GM23248 (cell line): ENCODE data around the gene ADARB1. TPM values are rescaled to one million over a fixed set of nuclear protein-coding genes. Genes with fewer than 3 reads are reported as not detected.
A peak's percentile ranks its signal among the peaks of the same experiment; 100 is the strongest.

Experiments used
- DNase-seq: peaks from one replicate; pipeline ENCODE4 v3.0.0-alpha.2; 2015
- H2AFZ ChIP-seq: fragments of 200-600 bp; sonication (generic); 2 replicates; pipeline ENCODE4 v1.6.1; 2016; ENCODE audit warnings: antibody characterized with exemption
- H3F3A ChIP-seq: fragments of 200-600 bp; sonication (generic); 2 replicates; pipeline ENCODE4 v1.6.1; 2016; ENCODE audit warnings: mild to moderate bottlenecking, antibody characterized with exemption, mixed run types; ENCODE audit not compliant: insufficient read depth
- H3K27ac ChIP-seq: fragments of 200-600 bp; sonication (generic); 2 replicates; pipeline ENCODE4 v1.5.1; 2016; ENCODE audit warnings: mild to moderate bottlenecking
- H3K27me3 ChIP-seq: fragments of 200-600 bp; sonication (generic); replicated peaks from 2 replicates; pipeline ENCODE4 v1.6.1; 2016; ENCODE audit warnings: mild to moderate bottlenecking; ENCODE audit not compliant: insufficient read depth
- H3K36me3 ChIP-seq: fragments of 200-600 bp; sonication (generic); 2 replicates; pipeline ENCODE4 v1.6.1; 2016; ENCODE audit warnings: low read depth, mild to moderate bottlenecking
- H3K4me1 ChIP-seq: fragments of 200-600 bp; sonication (generic); 2 replicates; pipeline ENCODE4 v1.6.1; 2016; ENCODE audit warnings: mild to moderate bottlenecking; ENCODE audit not compliant: insufficient read depth
- H3K4me2 ChIP-seq: fragments of 200-600 bp; sonication (generic); one replicate; pipeline ENCODE4 v1.6.1; 2016; ENCODE audit warnings: mild to moderate bottlenecking; ENCODE audit not compliant: unreplicated experiment
- H3K4me3 ChIP-seq: fragments of 200-600 bp; sonication (generic); 2 replicates; pipeline ENCODE4 v1.5.1; 2016; ENCODE audit warnings: mild to moderate bottlenecking
- H3K79me2 ChIP-seq: fragments of 200-600 bp; sonication (generic); 2 replicates; pipeline ENCODE4 v1.6.1; 2016; ENCODE audit warnings: mild to moderate bottlenecking; ENCODE audit not compliant: insufficient read depth
- H3K9ac ChIP-seq: fragments of 200-600 bp; sonication (generic); 2 replicates; pipeline ENCODE4 v1.6.1; 2016; ENCODE audit warnings: mild to moderate bottlenecking
- H3K9me2 ChIP-seq: fragments of 200-600 bp; sonication (generic); 2 replicates; pipeline ENCODE4 v1.6.1; 2016; ENCODE audit warnings: mixed run types, mild to moderate bottlenecking, moderate library complexity; ENCODE audit not compliant: insufficient read depth
- H3K9me3 ChIP-seq: fragments of 200-600 bp; sonication (generic); one replicate; pipeline ENCODE4 v1.6.1; 2017; ENCODE audit warnings: low read depth
- H4K20me1 ChIP-seq: fragments of 200-600 bp; sonication (generic); 2 replicates; pipeline ENCODE4 v1.6.0; 2016; ENCODE audit not compliant: insufficient read depth
- EZH2 ChIP-seq: fragments of 200-600 bp; sonication (generic); IDR thresholded peaks from 2 replicates; pipeline ENCODE4 v1.6.1; 2018; ENCODE audit warnings: antibody characterized with exemption, mild to moderate bottlenecking; ENCODE audit not compliant: insufficient read depth, poor library complexity, severe bottlenecking
- EZH2phosphoT487 ChIP-seq: fragments of 200-600 bp; sonication (generic); IDR thresholded peaks from 2 replicates; pipeline ENCODE4 v1.6.1; 2018; ENCODE audit warnings: antibody characterized with exemption, moderate library complexity, mild to moderate bottlenecking, low read depth; ENCODE audit not compliant: insufficient read depth
- WGBS, 2 experiments: methylation state at CpG; one replicate each; pipeline ENCODE4 v1.1.6; 2015 to 2017; ENCODE audit warnings: low lambda C conversion rate in 2 of 2, low coverage in 1 of 2; ENCODE audit errors: missing lambda C conversion rate in 2 of 2; 5-methylcytosine and 5-hydroxymethylcytosine counted together
- in situ Hi-C: fragments of 300-500 bp; cut with MboI; formaldehyde crosslinking; loops from 2 replicates; pipeline ENCODE4 v1.15.0; 2020
- polyA plus RNA-seq: library from polyadenylated mRNA; unstranded; fragments of >200 nt; fragmentation: Nextera tagmentation; extraction: Ambion mirVana; gene quantifications from 2 replicates; pipeline ENCODE4 v1.2.1, GENCODE V29; 2016
- total RNA-seq: library from RNA; depleted of rRNA; stranded (reverse); fragments of >200 nt; shearing (Covaris generic); gene quantifications from 2 replicates; pipeline ENCODE4 v1.2.3, GENCODE V29; 2014

The ADARB1 gene
- total and polyA plus RNA-seq, 2 experiments from 2014 or later: 16.3 to 17.4 TPM

DNA sequence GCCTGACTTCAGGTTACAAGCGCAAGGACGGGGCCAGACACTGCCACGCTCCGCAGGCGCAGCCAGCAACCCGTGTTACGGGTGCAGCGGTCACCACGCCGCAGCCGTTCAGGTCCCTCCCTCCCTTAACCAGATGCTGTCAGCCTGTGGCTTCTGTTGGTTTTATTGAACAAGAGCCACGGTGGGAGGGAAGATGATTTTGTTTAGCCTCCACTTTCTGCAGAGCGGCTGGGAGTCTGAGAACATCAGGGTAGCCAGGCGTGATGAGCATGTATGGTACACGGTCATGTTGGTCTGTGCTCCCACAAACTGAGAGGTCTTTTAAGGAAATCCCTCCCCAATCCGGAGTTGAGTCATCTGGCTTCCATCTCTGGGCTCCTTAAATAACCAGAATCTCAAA lies 18.5 kb upstream of the ADARB1 start:
- Histone ChIP-seq H3K4me2 (peak overlapping the region; percentile 74), H3K27ac (peak overlapping the region; percentile 41)

DNA sequence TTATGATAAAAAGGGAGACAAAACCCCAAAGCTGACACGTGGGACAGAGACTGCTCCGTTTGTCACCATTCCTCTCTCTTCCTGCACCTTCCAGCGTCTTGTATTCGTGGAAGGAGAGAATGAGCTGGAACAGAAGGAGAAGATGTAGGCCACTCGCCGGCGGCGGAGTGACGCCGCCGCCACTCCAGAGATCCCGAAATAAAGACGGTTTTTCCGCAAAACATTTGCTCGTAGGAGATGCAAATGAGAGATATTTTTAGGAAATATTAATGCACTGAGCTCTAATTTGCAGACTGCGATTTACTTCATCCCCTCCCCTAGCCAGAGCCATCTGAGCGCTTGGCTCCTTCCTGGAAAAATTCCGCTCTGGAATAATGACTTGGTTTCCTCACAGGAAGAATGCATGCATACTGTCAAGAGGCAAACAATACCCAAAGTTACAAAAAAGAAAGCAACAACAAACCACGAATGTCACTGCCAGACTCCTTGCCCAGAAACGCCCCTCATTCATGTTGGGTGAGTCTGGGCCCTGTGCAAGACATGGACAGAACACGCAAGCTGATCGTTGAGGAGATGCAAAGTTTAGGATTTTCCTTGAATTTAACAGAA lies 18.0 kb upstream of the ADARB1 start:
- Histone ChIP-seq H3K79me2 (no peaks in the 10 kb centered on the region), H3K36me3 (no peaks in the 10 kb centered on the region), H3F3A (0 out of 2 replicates have a peak, but pooled peaks cover 10% of the 10 kb centered on the region), H3K9me3 (no peaks in the 10 kb centered on the region), H3K4me3 (peak overlapping the region; percentile 49), H2AFZ (peak overlapping the region; percentile 78), H3K9ac (peak overlapping the region; percentile 57), H3K4me1 (peaks cover 17% of the 10 kb centered on the region), H3K27ac (peak overlapping the region; percentile 41), H4K20me1 (no peaks in the 10 kb centered on the region), H3K27me3 (no peaks in the 10 kb centered on the region), H3K4me2 (peak overlapping the region; percentile 74), H3K9me2 (no peaks in the 10 kb centered on the region)
- WGBS, 2 experiments: 30 to 34% methylated on average over 22 of the region's 22 CpGs
- in situ Hi-C loops: no loop called here
- TF ChIP-seq EZH2 (no peak), EZH2phosphoT487 (no peak)
- no peak for DNase-seq

More for the DNA sequence above, 18.5 kb upstream of the ADARB1 start:
- Histone ChIP-seq H3K9me3 (no peaks in the 10 kb centered on the region), H3K9ac (peak overlapping the region; percentile 57), H3K9me2 (no peaks in the 10 kb centered on the region), H4K20me1 (no peaks in the 10 kb centered on the region), H3K36me3 (no peaks in the 10 kb centered on the region), H3K79me2 (no peaks in the 10 kb centered on the region), H3K27me3 (no peaks in the 10 kb centered on the region), H3F3A (0 out of 2 replicates have a peak, but pooled peaks cover 10% of the 10 kb centered on the region), H3K4me3 (peak overlapping the region; percentile 49), H2AFZ (peak overlapping the region; percentile 78), H3K4me1 (peaks cover 22% of the 10 kb centered on the region)
- TF ChIP-seq EZH2phosphoT487: no peak
- TF ChIP-seq EZH2: no peak
- WGBS, 2 experiments: 4 to 8% methylated on average over 16 of the region's 16 CpGs
- in situ Hi-C loops: no loop called here
- peak; percentile 81 for DNase-seq

DNA sequence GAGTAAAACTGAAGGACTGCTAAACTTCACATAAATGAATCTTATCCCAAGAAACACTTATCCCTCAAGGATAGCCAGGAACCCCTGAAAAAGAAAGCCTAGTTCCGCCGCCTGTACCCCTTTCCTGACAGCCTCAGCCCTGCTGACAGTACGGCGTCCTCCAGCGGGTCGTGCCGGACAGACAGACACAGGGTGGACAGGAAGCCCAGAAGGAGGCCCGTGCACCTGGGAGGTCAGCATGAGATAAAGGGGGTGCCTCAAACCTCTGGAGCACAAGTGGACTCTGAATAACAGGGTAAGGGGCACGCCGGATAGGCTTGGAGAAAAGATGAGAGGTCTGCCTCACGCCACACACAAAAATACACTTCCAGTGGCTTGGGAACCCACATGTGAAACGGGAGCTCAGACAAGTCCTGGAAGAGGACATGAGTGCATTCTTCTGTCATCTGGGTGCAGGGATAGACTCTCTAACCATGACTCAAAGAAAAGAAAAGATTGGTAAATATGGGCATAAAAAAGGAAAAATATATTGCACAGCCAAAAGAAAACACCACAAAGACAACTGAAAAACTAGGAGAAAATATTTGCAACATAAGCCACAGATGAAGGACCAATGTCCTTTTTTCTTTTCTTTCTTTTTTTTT lies 17.3 kb upstream of the ADARB1 start:
- Histone ChIP-seq H3K27me3 (no peaks in the 10 kb centered on the region), H3K9me3 (no peaks in the 10 kb centered on the region), H3F3A (0 out of 2 replicates have a peak, but pooled peaks cover 10% of the 10 kb centered on the region), H2AFZ (no peak overlapping the region), H3K79me2 (no peaks in the 10 kb centered on the region), H3K4me2 (no peak overlapping the region), H3K36me3 (no peaks in the 10 kb centered on the region), H3K9me2 (no peaks in the 10 kb centered on the region), H3K4me1 (peaks cover 14% of the 10 kb centered on the region), H4K20me1 (no peaks in the 10 kb centered on the region), H3K27ac (no peak overlapping the region), H3K9ac (no peak overlapping the region), H3K4me3 (no peak overlapping the region)
- DNase-seq: peak; percentile 34
- TF ChIP-seq EZH2phosphoT487: no peak
- no peak for TF ChIP-seq EZH2
- in situ Hi-C loops: no loop called here
- 75 to 82% methylated on average over 12 of the region's 12 CpGs for WGBS, 2 experiments

DNA sequence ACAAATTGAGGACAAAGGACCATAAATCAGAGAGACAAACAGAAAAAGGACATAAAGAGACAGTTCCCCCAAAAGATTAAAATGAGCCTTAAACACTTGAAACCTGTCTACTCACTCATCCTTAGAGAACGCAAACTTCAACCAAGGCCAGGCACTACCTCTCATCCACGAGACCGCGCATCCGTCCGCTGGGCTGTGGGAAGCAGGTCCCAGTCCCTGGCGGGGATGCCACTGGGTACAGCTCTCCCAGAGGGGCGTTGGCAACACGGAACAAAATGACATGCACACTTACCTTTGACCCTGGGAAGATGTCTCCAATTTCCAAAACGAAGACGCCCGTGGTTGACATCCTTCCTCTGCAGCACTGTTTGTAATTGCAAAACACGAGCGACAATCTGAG lies 16.5 kb upstream of the ADARB1 start:
- no peaks in the 10 kb centered on the region for H3K9me3 ChIP-seq
- no peak overlapping the region for H3K27ac ChIP-seq
- TF ChIP-seq EZH2 (no peak), EZH2phosphoT487 (no peak)
- in situ Hi-C loops: no loop called here
- H3K4me1 ChIP-seq: peaks cover 14% of the 10 kb centered on the region
- DNase-seq: no peak
- H3K4me3 ChIP-seq: no peak overlapping the region
- 0 out of 2 replicates have a peak, but pooled peaks cover 10% of the 10 kb centered on the region for H3F3A ChIP-seq
- no peak overlapping the region for H3K4me2 ChIP-seq
- 85 to 86% methylated on average over 14 of the region's 14 CpGs for WGBS, 2 experiments
- no peak overlapping the region for H3K9ac ChIP-seq
- no peaks in the 10 kb centered on the region for H3K79me2 ChIP-seq
- no peaks in the 10 kb centered on the region for H3K36me3 ChIP-seq
- H4K20me1 ChIP-seq: no peaks in the 10 kb centered on the region
- H3K27me3 ChIP-seq: no peaks in the 10 kb centered on the region
- H3K9me2 ChIP-seq: no peaks in the 10 kb centered on the region
- H2AFZ ChIP-seq: no peak overlapping the region
